GM12892 (cell line): ENCODE results near the gene ABHD10.

ENCODE experiments used
- POLR2A ChIP-seq: IDR thresholded peaks from 2 replicates; pipeline ENCODE4 v1.6.1; 2011; ENCODE audit warnings: low read depth, low read length, control low read depth
- POLR2AphosphoS5 ChIP-seq: IDR thresholded peaks from 2 replicates; pipeline ENCODE4 v1.6.1; 2011; ENCODE audit warnings: low read depth, low read length, control low read depth

- TF ChIP-seq POLR2AphosphoS5 (no peak), POLR2A (no peak)
These were observed 34.5 kb upstream of the ABHD10 start for GRCh38 chr3:111944372-111944771.
